CD4-positive, alpha-beta T cell treated with Interleukin-21 for 1 hour (primary cell): ENCODE measurements around the gene IFNW1.
A peak's percentile ranks its signal among the peaks of the same experiment; 100 is the strongest.

Source experiments
- DNase-seq: peaks from one replicate; pipeline ENCODE4 v3.0.0-alpha.2; 2020

The IFNW1 gene

DNA sequence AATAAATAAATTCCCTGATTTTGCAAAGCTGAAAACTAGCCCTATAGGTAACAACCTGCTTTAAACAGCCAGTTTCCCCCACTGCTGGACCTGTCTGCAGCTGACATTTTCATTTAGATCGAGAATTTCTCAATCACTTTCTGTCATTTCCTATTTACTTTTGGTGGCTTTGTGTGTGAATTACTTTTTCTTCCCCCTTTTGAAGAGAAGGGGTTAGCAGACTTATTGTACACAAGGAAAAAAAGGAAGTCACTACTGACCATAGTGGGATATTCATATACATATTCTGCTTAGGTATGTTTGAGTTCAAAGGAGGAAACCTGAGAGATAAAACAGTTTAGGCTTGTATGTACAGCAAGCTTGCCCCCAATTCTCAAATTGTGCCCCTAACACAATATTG lies 36.8 kb downstream of the IFNW1 start:
- DNase-seq, result no peak

DNA sequence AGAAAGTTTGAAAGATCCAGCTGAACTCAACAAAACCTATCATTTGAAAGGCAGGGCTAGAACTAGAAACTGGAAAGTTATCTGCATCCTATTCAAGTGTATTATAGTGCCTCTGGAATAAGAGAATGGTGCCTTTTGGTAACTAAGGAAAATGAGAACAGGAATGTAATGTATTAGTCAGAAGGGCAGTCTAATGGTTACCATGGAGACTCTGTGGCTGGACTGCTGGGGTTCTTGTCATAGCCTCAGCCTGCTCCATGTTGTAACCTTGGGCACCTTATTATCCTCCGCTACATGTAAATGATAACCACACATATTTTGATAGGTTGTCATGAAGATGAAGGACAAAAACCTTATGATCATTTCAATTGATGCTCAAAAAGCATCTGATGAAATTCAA lies 39.3 kb downstream of the IFNW1 start:
- DNase-seq, result no peak

DNA sequence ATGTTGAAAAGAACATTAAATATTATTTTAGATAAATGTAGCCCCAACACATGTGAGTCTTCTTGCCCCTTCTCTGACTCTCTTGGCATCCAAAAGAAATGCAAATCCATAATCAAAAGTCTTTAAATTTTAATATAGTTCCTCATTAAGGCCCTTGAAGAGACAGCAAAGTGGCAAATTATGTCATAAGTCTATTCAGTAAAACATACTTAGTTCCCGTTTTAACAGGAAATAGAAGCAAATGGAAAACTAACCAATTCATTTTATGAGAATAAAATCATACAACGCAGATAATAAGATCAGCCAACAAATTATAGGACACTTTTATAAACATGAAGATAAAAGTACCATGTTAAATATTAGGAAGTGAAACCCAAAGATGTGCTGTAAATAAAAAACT lies 43.8 kb downstream of the IFNW1 start:
- no peak for DNase-seq

DNA sequence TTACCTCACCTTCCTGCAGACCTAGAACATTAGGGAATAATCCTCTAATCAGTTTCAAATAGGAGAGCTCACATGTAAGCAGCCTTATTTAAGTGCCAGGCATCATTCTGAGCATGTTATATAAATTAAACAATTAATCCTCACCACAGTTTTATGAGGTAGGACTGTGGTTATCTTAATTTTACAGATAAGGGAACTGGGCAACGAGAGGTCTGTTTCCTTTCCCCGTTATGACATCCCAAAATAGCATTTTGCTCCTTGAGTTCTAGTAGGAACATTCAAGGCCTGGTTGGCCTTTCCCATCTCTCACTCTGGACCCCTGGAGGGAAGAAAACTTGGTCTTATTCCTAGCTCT lies 44.8 kb downstream of the IFNW1 start:
- no peak for DNase-seq

DNA sequence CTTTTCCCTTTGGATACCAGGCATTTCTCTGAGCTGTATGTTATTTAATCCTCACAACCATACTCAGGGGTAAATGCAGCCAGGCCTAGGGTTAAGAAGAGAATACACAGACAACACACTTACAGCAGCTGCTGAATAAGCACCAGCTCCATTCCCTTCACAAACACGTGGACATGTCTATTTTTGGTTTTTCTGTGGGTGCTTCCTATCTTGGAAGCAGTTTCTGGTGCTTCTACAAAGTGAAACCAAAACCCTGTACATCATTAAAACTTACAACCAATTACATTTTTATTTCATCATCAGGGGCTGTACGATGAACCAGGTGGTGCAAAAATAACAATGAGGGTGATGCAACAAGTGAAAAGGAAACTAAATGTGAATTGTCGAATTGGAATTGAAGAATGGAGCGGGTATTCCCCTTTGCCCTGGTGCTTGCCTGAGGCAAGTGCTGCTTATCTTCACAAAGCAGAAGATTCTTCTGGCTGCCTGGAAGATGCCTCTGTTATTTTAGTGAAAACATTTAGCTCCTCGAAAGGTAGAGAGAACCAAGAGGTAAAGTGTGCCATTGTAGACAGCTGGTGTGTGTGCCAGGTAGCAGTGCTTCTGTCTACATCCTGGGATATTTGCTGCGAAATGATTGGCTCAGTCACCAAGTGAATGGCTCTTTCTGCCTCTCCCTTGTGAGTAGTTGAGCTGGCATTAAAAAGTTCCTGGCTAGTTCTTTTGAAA lies 45.3 kb downstream of the IFNW1 start:
- DNase-seq, result peak; percentile 81

DNA sequence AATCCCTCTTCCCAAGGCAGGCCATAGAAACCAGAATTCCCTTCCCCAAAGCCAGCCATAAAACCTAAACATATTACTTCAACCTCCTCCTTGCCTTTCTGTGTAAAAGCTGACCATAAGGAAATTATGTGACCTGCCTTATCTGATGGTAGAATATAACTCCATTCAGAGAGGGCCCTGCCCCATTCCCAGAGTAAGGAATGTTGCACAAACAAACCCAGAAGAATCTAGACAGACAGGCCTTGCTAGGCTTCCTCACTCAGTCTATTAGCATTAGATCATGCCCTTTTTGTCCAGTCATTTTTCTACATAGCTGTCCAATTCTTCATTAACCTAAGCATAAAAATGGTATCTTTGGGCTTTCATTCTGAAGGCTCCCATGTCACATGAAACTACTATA lies 46.1 kb downstream of the IFNW1 start:
- DNase-seq, result no peak
